Fibroblast of villous mesenchyme (primary cell): Measurements from ENCODE around the gene WLS. TPM values are rescaled to one million over a fixed set of nuclear protein-coding genes. Genes with fewer than 3 reads are reported as not detected.

Experiments
- DNase-seq: peaks from one replicate; pipeline ENCODE4 v3.0.0-alpha.2; 2010; ENCODE audit warnings: low read depth
- H3K4me3 ChIP-seq: 2 replicates; pipeline ENCODE4 v1.5.1; 2011; ENCODE audit warnings: low read depth, mild to moderate bottlenecking, low read length
- CTCF ChIP-seq: IDR thresholded peaks from 2 replicates; pipeline ENCODE4 v1.5.1; 2012; ENCODE audit warnings: low read depth, mild to moderate bottlenecking, low read length; ENCODE audit not compliant: insufficient read depth
- total RNA-seq: library from RNA; depleted of rRNA; stranded (reverse); fragments of >200 nt; gene quantifications from 2 replicates; pipeline ENCODE4 v1.2.3, GENCODE V29; 2012

WLS gene
- total RNA-seq, 1 donor = 66.1 TPM

DNA sequence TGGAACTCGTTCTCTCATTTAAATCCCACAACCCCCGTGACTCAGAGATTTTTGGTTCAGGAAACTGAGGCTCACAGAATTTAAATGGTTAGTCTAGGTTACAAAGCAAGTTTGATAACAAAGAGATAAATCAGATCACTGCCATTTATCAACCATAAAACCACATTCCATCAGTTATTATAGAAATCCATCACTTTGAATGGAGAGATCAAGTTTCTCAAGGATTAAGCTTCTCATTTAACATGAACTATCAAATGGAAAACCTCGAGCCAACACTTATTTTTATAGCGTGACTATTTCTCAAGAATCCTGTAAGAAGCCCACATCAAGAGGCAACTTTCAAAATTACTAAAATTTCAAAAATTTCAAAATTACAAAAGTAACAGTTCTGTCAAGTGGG, 11.9 kb downstream of the WLS start:
- TF ChIP-seq CTCF = no peak
- H3K4me3 ChIP-seq = no peak overlapping the region
- no peak for DNase-seq

- no peak for TF ChIP-seq CTCF
- H3K4me3 ChIP-seq = no peak overlapping the region
- no peak for DNase-seq
Observed at GRCh38 chr1:68218490-68218889, 13.8 kb downstream of the WLS start.

GRCh38 chr1:68217618-68218017, 14.7 kb downstream of the WLS start:
- DNase-seq = no peak
- no peak for TF ChIP-seq CTCF

DNA sequence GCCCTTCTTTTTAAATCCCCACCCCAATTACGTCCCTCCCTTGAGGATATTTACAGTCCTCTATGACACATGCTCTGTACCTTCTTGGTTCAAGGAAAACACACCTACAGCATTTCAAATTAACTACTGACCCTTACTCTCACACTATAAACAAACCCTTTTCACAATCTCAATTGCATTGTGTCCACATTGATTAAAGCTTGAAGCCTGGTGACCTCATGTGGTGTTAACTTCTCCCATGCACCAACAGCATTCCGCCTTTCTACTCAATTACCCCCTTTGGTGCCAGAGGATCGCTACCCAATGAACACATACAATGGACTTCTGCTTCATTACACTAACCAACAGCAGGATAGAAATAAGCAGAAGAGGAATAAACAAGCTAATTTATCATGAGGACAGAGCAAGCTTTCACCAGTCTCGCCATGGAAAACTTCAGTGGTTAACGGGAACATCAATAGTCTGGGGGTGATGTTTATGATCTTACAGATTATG, 15.2 kb downstream of the WLS start:
- TF ChIP-seq CTCF = no peak
- H3K4me3 ChIP-seq = no peak overlapping the region
- DNase-seq = no peak

More at GRCh38 chr1:68217618-68218017, 14.7 kb downstream of the WLS start:
- no peak overlapping the region for H3K4me3 ChIP-seq

GRCh38 chr1:68216089-68216772, 16.1 kb downstream of the WLS start:
- H3K4me3 ChIP-seq = no peak overlapping the region
- TF ChIP-seq CTCF = no peak

GRCh38 chr1:68213843-68214242, 18.5 kb downstream of the WLS start:
- peak; percentile 93 for DNase-seq
- no peak overlapping the region for H3K4me3 ChIP-seq
- no peak for TF ChIP-seq CTCF

More at GRCh38 chr1:68216089-68216772, 16.1 kb downstream of the WLS start:
- peak; percentile 44 for DNase-seq

- H3K4me3 ChIP-seq = no peak overlapping the region
- no peak for DNase-seq
- no peak for TF ChIP-seq CTCF
Observed at GRCh38 chr1:68211761-68212380, 20.5 kb downstream of the WLS start.
